HL-60/S4 treated with retinoic acid at 250 ng/mL for 4 days and 3 days (cell line): Measurements from ENCODE around the gene SIRT7.
"Not testable (repeated sequence)": the region's sequence is repeated elsewhere in the genome, so short reads cannot be mapped to it uniquely, and the experiment has no call there.

Source experiments
- in situ Hi-C: fragments of 300-500 bp; cut with MboI; formaldehyde crosslinking; loops from 2 replicates; pipeline ENCODE4 v1.7.0; 2022; ENCODE audit warnings: low sequenced_read_pairs

SIRT7 gene

DNA sequence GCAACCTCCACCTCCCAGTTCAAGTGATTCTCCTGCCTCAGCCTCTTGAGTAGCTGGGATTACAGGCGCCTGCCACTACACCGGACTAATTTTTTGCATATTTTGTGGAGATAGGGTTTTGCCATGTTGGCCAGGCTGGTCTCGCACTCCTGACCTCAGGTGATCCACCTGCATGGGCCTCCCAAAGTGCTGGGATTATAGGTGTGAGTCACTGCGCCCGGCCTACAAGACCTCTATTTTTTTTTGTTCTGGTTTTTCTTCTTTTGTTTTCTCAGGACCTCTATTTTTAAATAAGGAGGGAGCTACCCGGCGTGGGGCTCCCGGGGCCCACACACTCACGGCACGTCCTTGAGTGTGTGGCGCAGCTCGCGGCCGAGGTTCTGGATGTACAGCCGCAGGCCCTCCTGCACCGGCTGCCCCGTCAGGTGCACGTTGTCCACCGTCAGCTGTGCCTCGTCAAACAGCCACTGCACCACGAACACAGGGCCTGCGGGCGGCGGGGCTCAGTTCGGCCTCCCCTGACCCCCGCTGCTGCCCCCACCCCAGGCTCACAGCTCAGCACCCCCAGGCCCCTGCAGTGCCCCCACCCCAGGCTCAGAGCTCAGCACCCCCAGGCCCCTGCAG, 37.2 kb upstream of the SIRT7 start:
- in situ Hi-C loops: no loop called here

DNA sequence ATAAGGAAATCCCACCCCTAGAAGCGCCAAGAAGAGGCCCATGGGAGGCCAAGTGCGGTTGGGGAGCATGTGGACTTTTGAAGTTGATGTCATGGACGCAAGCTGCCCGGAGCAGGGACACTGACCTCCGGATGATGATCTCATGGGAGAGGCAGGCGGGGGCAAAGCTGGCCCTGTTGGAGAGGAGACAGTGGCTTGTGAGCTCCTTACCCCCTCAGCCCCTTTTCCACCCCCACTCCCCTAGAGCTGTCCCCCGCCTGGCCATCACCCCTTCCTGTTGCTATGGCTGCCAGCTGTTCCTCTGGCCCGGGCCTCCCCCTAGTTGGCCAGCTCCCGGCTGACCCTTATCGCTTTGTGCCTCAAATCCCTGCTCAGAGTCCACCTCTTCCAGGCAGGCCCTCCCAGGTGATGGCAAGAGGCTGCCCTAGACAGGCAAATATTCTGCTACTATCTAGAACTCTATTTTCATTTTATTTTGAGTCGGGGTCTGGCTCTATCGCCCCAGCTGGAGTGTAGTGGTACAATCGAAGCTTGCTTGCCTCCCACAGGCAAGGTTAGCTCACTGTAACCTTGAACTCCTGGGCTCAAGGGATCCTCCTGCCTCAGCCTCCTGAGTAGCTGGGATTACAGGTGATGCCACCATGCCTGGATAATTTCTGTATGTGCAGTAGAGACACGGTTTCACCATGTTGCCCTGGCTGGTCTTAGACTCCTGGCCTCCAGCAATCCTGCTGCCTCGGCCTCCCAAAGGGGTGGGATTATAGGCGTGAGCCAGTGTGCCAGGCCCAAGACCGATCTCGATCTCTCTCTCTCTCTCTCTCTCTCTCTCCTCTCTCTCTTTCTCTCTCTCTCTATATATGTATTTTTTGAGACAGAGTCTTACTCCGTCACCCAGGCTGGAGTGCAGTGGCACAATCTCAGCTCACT, 36.4 kb upstream of the SIRT7 start:
- in situ Hi-C loops: no loop called here

DNA sequence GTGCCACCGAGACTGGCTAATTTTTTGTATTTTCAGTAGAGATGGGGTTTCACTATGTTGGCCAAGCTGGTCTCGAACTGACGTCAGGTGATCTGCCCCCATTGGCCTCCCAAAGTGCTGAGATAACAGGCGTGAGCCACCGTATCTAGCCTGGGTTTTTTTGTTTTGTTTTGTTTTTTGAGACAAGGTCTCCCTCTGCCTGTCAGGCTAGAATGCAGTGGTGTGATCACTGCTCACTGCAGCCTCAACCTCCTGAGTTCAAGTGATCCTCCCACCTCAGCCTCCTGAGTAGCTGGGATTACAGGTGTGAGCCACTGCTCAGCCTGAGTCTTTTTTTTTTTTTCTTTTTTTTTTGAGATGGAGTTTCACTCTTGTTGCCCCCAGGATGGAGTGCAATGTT, 35.5 kb upstream of the SIRT7 start:
- in situ Hi-C loops: not testable (repeated sequence)

DNA sequence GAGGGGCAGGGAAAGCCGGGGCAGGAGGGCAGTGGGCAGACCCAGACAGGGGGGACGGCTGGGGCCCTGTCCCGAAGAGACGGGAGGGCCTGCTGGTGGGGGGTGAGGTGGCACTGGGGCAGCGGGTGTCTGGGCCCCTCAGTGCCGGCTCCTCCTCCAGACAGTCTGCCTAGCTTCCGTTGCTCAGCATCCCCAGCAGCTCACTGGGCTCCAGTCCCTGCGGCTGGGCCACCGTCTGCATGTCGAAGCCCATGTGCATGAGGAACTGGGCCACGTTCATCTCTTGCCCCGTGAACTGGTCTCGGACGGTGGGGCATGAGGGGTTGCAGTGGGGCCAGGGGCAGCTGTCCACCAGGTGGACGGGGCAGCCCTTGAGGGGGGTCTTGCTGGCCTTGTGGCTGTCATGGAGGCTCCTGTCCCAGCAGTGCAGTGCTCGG, 34.8 kb upstream of the SIRT7 start:
- in situ Hi-C loops: no loop called here

DNA sequence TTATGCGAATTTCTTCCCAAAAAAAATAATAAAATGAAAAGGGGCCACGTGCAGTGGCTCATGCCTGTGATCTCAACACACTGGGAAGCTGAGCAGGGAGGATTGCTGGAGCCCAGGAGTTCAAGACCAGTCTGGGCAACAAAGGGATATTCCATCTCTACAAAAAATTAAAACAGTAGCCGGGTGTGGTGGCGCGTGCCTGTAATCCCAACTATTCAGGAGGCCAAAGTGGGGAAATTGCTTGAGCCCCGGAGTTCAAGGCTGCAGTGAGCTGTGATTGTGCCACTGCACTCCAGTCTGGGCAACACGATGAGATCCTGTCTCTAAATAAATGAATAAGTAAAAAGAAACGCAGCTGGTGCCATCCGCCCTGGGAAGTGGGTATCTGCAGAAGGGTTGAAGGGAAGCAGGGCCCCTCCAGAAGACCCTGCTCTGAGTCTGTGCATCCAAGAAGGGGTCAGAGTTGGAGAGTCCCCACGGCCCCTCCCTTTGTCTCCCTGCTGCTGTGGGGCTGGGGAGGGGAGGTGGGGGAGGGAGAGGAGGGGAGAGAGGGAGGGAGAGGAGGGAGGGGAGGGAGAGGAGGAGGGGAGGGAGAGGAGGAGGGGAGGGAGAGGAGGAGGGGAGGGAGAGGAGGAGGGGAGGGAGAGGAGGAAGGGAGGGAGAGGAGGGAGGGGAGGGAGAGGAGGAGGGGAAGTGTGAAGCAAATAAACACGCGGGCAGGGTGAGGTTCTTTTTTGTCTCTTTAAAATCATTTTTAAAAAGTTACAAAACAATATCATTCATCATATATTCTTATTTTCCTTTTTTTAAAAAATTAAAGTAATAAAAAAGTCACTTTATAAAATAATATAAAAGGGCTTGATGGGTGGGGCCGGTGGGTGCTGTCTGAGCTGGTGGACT, 34.1 kb upstream of the SIRT7 start:
- in situ Hi-C loops: no loop called here

DNA sequence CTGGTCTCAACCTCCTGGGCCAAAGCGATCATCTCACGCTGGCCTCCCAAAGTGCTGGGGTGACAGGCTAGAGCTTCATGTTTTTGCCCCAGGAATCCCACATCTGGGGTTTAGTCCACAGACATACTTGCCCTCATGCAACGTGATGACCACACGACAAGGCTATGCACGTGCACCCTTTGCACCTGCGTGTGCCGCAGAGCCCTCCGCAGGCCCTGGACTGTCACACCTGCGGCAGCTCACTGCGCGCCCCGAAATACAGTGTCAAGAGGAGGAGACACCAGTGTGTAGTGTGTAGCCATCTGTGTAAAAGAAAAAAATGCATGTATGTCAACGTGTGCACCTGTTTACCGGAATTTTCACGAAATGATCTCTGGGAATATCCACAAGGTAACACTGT, 32.5 kb upstream of the SIRT7 start:
- in situ Hi-C loops: no loop called here

DNA sequence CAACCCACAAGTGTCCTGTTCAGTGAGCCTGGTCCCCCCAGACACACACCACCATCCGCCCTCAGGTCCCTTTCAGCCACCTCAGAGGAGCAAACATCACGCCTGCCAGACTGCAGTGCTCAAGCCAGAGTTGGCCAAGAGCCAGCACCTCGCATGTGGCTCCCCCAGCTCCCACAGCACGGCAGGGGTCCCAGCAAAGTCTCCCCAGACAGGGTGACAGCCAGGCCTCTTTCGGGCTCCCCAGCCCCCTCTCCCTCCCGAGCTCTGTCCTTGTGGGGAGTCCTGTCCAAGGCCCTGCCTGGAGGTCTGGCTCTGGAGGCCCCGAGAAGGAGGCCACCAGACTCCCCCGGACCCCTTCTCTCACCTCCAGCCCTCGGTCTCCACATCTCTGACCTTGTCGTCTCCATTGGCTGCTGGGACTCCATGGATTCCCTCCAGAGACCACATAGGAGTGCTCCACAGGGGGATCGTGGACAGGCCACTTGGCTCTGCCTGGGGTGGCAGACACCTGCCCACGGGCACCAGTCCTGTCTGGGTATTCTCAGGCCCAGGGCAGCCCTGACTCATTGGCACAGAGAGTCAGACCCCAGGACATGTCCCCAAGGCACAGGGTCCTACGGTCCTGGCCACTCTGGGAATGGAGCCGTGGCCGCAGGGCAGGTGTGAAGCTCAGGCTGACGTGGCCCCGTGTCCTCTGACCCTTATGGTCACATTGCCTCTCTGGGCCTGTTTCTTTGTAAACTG, 30.8 kb upstream of the SIRT7 start:
- in situ Hi-C loops: no loop called here

DNA sequence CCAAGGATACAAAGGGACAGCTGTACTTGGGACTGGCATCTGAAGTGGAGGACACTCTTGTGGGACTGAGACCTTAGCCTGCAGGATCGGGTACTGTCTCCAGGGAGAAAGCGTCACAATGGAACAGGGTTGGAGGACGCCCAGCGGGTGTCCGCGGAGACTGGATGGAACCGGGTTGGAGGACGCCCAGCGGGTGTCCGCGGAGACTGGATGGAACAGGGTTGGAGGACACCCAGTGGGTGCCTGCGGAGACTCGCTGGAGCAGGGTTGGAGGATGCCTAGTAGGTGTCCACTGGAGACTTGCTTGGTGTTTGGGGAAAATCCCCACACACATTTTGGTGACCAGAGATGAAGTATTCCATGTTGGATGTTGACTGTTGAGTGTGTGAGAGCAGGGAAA, 29.2 kb upstream of the SIRT7 start, which contains the start of gene MYADML2:
MYADML2 (minus strand) TSS at position 45 of the 400 bp plus-strand sequence. CDS start 5,492 bp downstream, outside the sequence.
- in situ Hi-C loops: no loop called here

- in situ Hi-C loops: no loop called here
These were observed 26.9 kb upstream of the SIRT7 start for GRCh38 chr17:81944858-81945257.

- in situ Hi-C loops: no loop called here
These were observed 24.2 kb upstream of the SIRT7 start for GRCh38 chr17:81942167-81942553.

DNA sequence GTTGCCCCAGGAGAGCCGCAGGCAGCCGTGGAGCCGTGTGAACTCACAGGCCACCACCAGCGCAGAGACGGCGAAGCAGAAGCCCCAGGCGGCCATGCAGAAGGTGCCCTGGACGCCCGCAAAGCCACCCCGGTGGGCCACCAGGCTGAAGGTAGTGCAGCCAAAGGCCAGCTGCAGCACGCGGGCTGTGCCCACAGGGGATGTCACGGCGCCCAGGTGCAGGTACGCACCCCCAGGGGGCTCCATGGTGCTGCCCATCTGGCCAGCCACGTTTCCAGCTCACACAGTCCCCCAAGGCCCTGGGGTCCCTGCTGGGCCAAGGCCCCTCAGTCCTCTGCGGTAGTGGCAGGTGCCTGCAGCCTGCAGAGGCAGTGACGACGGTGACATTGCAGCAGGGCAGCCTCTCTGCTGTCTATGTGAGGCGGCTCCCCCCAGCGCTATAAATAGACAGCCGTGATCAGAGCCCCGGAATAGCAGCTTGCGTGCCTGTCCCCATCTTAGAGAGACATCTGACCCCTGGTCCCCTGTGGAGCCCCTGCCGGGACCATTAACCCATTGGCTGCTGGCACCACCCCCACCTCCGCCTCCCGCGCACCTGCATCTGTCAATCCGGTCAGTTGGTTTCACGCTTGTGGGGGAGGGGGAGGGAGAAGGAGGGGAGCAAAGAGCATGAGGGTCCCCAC, 23.6 kb upstream of the SIRT7 start:
- in situ Hi-C loops: no loop called here

DNA sequence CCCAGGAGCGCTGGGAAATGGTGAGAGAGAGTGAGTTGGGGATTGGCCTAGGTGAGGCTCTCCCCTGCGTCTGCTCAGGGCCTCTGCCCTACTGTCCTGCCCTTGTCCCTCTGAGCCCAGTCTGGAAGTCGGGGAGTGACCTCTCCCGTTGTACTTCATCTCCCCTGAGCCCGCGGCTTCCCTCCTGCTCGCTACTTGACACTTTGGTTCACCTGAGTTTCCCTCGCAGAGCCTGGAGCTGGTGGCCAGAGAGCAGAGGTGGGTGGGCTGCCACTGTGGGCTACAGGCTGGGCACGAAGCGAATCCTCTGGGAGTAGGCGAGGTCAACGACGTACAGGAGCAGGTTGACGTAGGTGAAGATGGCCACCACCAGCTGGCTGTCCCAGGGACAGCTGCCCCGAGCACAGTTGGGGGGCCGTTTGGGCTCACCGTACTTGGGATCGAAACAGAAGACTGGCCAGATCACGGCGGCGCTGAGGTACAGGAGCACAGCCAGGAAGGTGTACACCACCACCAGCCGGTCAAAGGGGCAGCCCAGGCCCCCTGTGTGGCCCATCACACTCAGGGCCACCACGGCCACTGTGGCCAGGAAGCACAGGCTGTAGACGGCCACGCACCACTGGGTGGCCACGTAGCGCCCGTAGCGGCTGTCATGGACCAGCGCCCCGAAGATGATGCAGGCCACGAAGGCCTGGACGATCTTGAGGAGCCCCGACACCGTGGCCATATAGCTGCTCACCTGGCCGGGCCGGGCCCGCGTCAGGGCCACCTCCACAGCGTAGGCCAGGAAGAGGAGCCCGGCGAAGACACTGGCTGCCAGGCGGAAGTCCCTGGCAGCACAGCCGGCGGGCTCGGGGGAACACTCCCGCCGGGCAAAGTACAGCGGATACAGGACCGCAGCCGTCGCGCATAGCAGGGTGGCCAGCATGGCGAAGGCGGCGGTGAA, 22.8 kb upstream of the SIRT7 start:
- in situ Hi-C loops: no loop called here

- in situ Hi-C loops: no loop called here
These were observed 22.0 kb upstream of the SIRT7 start for GRCh38 chr17:81939881-81940385.

DNA sequence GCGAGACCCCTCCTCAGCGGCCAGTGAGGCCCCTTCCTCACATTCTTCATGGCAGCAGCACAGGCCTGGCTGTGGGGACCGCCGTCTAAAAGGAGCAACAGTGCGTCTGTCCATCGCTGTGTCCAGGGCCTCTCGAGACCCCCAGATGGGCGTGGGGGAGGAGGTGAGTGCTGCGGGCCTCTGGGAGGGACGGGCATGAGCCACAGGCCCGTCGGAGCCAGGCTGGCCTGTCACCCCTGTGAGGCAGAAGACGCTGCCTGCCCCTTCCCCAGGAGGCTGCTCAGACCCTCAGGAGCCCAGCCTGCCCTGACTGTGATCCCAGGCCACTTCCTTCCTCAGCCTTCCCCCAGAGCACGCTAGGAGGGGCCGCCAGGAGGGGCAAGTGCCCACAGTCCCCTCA, 21.2 kb upstream of the SIRT7 start:
- in situ Hi-C loops: no loop called here

DNA sequence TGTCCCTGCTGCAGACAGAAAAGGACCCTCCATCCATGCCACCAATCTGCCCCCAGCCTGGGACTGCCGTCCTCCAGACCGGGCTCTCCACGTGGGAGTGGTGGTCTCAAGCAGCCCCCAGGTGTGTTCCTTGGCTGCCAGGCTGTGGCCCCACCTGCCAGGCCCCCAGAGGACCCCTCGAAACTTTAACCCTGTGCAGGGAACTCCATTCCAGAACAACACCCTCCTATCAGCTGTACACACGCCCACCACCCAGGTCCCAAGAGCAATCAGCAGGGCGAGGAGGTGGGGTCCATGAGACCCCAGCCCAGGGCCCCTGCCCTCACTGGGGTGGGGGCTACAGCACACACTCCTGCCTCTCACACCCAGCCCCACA, 17.7 kb upstream of the SIRT7 start:
- in situ Hi-C loops: no loop called here

DNA sequence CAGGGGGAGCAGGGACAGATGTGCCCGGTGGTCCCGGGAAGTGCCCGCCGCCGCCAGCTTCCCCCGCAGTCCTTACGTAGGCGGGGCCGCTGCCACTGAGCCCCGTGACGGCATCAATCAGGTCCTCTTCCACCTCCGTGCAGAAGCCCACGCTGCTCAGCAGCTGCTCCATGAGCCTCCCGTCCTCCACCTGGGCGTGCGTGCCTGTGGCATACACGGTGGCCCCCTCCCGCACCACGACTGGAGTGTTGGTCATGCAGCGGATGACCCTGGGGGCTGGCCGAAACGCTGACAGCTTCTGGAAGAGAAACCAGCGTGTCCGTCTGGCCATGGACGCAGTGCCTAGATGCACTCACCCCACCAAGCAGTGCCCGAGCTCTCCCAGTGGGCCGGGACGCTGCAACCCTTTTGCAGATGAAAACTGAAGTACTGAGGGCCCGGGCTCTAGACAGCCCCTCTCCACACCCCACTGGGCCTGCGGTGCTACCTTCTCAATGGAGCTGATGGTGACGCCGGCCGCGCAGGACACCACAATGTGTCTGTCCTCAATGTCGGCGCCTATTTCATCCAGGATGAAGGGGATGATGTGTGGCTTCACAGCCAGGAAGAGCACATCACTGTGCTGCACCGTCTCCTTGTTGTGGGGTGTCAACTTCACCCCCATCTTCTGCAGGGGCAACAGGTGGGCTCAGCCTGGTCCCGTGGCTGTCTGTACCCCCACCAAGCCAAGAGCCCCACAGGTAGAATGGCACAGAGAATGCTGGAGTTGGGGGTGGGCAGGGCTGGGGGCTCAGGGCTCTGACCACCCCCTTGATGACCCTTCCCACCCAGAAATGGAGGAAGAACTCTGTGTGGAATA, 17.1 kb upstream of the SIRT7 start:
- in situ Hi-C loops: no loop called here

GRCh38 chr17:81934098-81934757, 16.3 kb upstream of the SIRT7 start:
- in situ Hi-C loops: no loop called here
